ENCODE data around the gene PLA2G4E.

Gene PLA2G4E

GRCh38 chr15:42034628-42035434 is 14.0 kb upstream of the PLA2G4E start:
- Histone ChIP-seq H3K9me3 (ENCODE audit: control insufficient read depth, insufficient read depth, low read depth, low read length) (peaks cover 17% of the 10 kb centered on the region), H3K27me3 (ENCODE audit: control insufficient read depth, insufficient read depth, low read length) (no peaks in the 10 kb centered on the region), H3K9ac (ENCODE audit: low read length) (no peak overlapping the region), H3K36me3 (ENCODE audit: control insufficient read depth, insufficient read depth, low read length) (no peaks in the 10 kb centered on the region), H3K4me1 (ENCODE audit: control insufficient read depth, insufficient read depth, low read length) (peaks cover 13% of the 10 kb centered on the region), H3K4me3 (ENCODE audit: low read depth, low read length) (no peak overlapping the region), H3K27ac (ENCODE audit: low read depth, low read length) (no peak overlapping the region)

DNA sequence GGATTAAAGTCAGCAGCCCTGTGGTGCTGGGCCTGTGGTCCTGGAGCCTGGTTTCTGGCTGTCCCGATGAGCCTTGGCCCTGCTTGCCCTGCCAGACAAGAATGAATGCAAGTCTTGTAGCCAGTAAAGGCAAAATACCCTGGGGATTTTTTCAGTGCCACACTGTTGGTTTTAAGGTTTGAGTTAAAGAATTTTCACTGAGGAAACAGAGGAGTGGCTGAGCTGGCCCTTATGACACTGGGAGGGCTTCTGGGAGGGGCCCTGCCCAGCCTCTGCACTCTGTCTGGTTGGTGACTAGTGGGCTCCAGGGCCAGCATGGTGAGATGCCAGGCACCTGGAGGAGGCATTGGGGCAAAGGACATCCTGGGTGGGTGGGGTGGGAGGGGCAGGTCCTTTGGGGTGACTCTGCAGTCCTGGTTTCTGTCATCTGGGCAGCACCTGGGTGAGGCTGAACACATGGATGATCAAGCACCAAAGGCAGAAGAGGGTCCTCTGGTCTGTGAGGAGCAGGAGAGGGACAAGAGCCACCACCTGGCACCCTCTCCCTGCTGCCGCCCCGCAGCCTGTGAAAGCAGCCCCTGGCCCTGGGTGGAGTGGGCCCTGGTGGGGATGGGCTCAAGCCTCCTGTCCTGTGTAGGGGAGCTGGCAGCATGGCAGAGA is 12.5 kb upstream of the PLA2G4E start:
- Histone ChIP-seq H3K4me1 (ENCODE audit: control insufficient read depth, insufficient read depth, low read length) (peaks cover 13% of the 10 kb centered on the region), H3K9ac (ENCODE audit: low read length) (no peak overlapping the region), H3K27ac (ENCODE audit: low read depth, low read length) (no peak overlapping the region), H3K27me3 (ENCODE audit: control insufficient read depth, insufficient read depth, low read length) (no peaks in the 10 kb centered on the region), H3K4me3 (ENCODE audit: low read depth, low read length) (no peak overlapping the region), H3K36me3 (ENCODE audit: control insufficient read depth, insufficient read depth, low read length) (no peaks in the 10 kb centered on the region), H3K9me3 (ENCODE audit: control insufficient read depth, insufficient read depth, low read depth, low read length) (peaks cover 11% of the 10 kb centered on the region)

- H3K27me3 ChIP-seq (ENCODE audit: control insufficient read depth, insufficient read depth, low read length), result no peaks in the 10 kb centered on the region
- no peak overlapping the region for H3K27ac ChIP-seq (ENCODE audit: low read depth, low read length)
- H3K4me3 ChIP-seq (ENCODE audit: low read depth, low read length), result no peak overlapping the region
- no peaks in the 10 kb centered on the region for H3K36me3 ChIP-seq (ENCODE audit: control insufficient read depth, insufficient read depth, low read length)
- no peak overlapping the region for H3K9ac ChIP-seq (ENCODE audit: low read length)
- peaks cover 13% of the 10 kb centered on the region for H3K4me1 ChIP-seq (ENCODE audit: control insufficient read depth, insufficient read depth, low read length)
- peaks cover 10% of the 10 kb centered on the region for H3K9me3 ChIP-seq (ENCODE audit: control insufficient read depth, insufficient read depth, low read depth, low read length)
These were observed 11.8 kb upstream of the PLA2G4E start for GRCh38 chr15:42032376-42033213.

DNA sequence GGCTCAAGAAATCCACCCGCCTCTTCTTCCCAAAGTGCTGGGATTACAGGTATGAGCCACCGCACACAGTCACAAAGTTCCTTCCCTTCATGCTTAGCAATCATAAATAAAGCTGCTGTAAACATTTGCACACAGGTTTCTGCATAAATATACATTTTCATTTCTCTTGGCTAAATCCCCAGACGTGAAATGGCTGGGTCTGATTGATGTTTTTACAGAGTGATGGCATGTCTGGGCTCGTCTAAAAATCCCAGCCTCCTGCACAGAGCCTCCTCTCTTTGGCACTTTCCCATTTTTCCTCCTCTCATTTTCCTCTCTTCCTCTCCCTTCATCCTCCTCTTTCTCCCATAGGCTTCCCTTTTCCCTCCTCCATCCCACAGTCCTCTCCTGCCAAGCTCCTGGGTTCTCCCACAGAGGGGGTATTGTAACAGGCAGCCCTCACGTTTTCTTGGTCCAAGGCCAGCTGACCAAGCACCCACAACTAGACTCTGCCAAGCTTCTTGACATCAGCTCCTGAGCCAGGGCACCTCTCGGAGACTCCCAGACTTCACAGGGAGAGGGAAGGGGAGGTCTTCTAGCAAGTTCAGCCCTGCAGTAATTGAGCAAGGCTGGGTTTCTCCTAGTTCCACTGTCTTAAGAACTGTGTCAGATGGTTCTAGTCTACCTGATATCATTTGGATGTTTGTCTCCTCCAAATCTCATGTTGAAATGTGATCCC is 10.5 kb upstream of the PLA2G4E start:
- H3K27me3 ChIP-seq (ENCODE audit: control insufficient read depth, insufficient read depth, low read length), result no peaks in the 10 kb centered on the region
- H3K4me3 ChIP-seq (ENCODE audit: low read depth, low read length), result no peak overlapping the region
- peaks cover 10% of the 10 kb centered on the region for H3K9me3 ChIP-seq (ENCODE audit: control insufficient read depth, insufficient read depth, low read depth, low read length)
- H3K9ac ChIP-seq (ENCODE audit: low read length), result no peak overlapping the region
- no peak overlapping the region for H3K27ac ChIP-seq (ENCODE audit: low read depth, low read length)
- no peaks in the 10 kb centered on the region for H3K36me3 ChIP-seq (ENCODE audit: control insufficient read depth, insufficient read depth, low read length)
- peaks cover 13% of the 10 kb centered on the region for H3K4me1 ChIP-seq (ENCODE audit: control insufficient read depth, insufficient read depth, low read length)

DNA sequence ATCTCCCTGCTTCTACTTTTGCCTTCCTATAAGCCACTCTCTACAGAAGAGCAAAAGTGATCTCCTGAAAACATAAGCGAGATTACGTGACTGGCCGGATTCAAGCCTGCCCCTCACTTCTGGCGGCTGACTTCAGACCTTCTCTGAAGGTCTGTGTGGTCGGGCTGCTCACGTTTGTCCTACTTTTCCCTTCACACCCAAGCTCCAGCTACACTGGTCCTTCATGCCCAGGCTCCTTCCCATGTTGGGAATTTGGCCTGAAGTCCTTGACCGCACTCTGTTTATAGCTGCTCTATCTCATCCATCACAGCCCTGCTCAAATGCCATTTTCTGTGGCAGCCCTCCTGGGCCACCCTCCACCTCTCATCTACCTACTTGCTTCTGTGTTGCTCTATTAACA is 6.7 kb upstream of the PLA2G4E start:
- H3K4me3 ChIP-seq (ENCODE audit: low read depth, low read length), result no peak overlapping the region
- no peaks in the 10 kb centered on the region for H3K27me3 ChIP-seq (ENCODE audit: control insufficient read depth, insufficient read depth, low read length)
- no peak overlapping the region for H3K9ac ChIP-seq (ENCODE audit: low read length)
- no peaks in the 10 kb centered on the region for H3K36me3 ChIP-seq (ENCODE audit: control insufficient read depth, insufficient read depth, low read length)
- no peaks in the 10 kb centered on the region for H3K4me1 ChIP-seq (ENCODE audit: control insufficient read depth, insufficient read depth, low read length)
- H3K9me3 ChIP-seq (ENCODE audit: control insufficient read depth, insufficient read depth, low read depth, low read length), result peaks cover 37% of the 10 kb centered on the region
- H3K27ac ChIP-seq (ENCODE audit: low read depth, low read length), result no peak overlapping the region

DNA sequence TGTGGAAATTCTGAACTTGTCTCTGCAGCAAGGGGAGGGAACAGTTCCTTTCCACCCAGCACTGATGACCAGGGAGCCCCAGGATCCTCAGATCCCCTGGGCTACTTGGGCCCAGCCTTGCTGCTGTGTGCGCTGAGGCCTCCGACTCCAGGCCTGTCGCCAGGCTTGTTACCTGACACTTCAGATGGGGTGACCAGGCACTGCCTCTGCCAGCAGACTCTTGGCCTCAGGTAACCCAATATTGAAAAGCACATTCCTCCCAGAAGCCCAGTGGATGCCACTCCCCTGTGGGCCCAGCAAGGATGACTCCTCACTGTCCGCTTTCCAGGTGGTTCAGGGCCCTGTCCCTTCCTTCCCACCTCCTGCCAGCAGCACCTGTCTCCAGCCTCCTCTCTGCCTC is 3.5 kb upstream of the PLA2G4E start:
- H3K9me3 ChIP-seq (ENCODE audit: control insufficient read depth, insufficient read depth, low read depth, low read length), result peaks cover 42% of the 10 kb centered on the region
- no peak overlapping the region for H3K4me3 ChIP-seq (ENCODE audit: low read depth, low read length)
- no peak overlapping the region for H3K9ac ChIP-seq (ENCODE audit: low read length)
- H3K36me3 ChIP-seq (ENCODE audit: control insufficient read depth, insufficient read depth, low read length), result no peaks in the 10 kb centered on the region
- H3K27me3 ChIP-seq (ENCODE audit: control insufficient read depth, insufficient read depth, low read length), result no peaks in the 10 kb centered on the region
- no peak overlapping the region for H3K27ac ChIP-seq (ENCODE audit: low read depth, low read length)
- H3K4me1 ChIP-seq (ENCODE audit: control insufficient read depth, insufficient read depth, low read length), result no peaks in the 10 kb centered on the region

GRCh38 chr15:42021593-42021992 is 751 bp upstream of the PLA2G4E start:
- Histone ChIP-seq H3K9ac (ENCODE audit: low read length) (no peak overlapping the region), H3K9me3 (ENCODE audit: control insufficient read depth, insufficient read depth, low read depth, low read length) (peaks cover 42% of the 10 kb centered on the region), H3K36me3 (ENCODE audit: control insufficient read depth, insufficient read depth, low read length) (no peaks in the 10 kb centered on the region)

GRCh38 chr15:42018306-42019224 is 2.3 kb downstream of the PLA2G4E start:
- H3K4me3 ChIP-seq (ENCODE audit: low read depth, low read length), result no peak overlapping the region
- no peaks in the 10 kb centered on the region for H3K36me3 ChIP-seq (ENCODE audit: control insufficient read depth, insufficient read depth, low read length)
- H3K9me3 ChIP-seq (ENCODE audit: control insufficient read depth, insufficient read depth, low read depth, low read length), result peaks cover 26% of the 10 kb centered on the region
- no peak overlapping the region for H3K27ac ChIP-seq (ENCODE audit: low read depth, low read length)
- H3K9ac ChIP-seq (ENCODE audit: low read length), result no peak overlapping the region
- no peaks in the 10 kb centered on the region for H3K27me3 ChIP-seq (ENCODE audit: control insufficient read depth, insufficient read depth, low read length)
- H3K4me1 ChIP-seq (ENCODE audit: control insufficient read depth, insufficient read depth, low read length), result no peaks in the 10 kb centered on the region

More at GRCh38 chr15:42021593-42021992, 751 bp upstream of the PLA2G4E start:
- no peaks in the 10 kb centered on the region for H3K27me3 ChIP-seq (ENCODE audit: control insufficient read depth, insufficient read depth, low read length)
- H3K4me1 ChIP-seq (ENCODE audit: control insufficient read depth, insufficient read depth, low read length), result no peaks in the 10 kb centered on the region
- no peak overlapping the region for H3K27ac ChIP-seq (ENCODE audit: low read depth, low read length)
- H3K4me3 ChIP-seq (ENCODE audit: low read depth, low read length), result no peak overlapping the region

GRCh38 chr15:42016971-42017370 is 3.9 kb downstream of the PLA2G4E start:
- Histone ChIP-seq H3K9me3 (ENCODE audit: control insufficient read depth, insufficient read depth, low read depth, low read length) (peaks cover 11% of the 10 kb centered on the region), H3K9ac (ENCODE audit: low read length) (no peak overlapping the region), H3K27me3 (ENCODE audit: control insufficient read depth, insufficient read depth, low read length) (no peaks in the 10 kb centered on the region), H3K36me3 (ENCODE audit: control insufficient read depth, insufficient read depth, low read length) (no peaks in the 10 kb centered on the region), H3K4me3 (ENCODE audit: low read depth, low read length) (no peak overlapping the region), H3K27ac (ENCODE audit: low read depth, low read length) (no peak overlapping the region), H3K4me1 (ENCODE audit: control insufficient read depth, insufficient read depth, low read length) (no peaks in the 10 kb centered on the region)

- Histone ChIP-seq H3K9ac (ENCODE audit: low read length) (no peak overlapping the region), H3K27ac (ENCODE audit: low read depth, low read length) (no peak overlapping the region), H3K9me3 (ENCODE audit: control insufficient read depth, insufficient read depth, low read depth, low read length) (no peaks in the 10 kb centered on the region), H3K36me3 (ENCODE audit: control insufficient read depth, insufficient read depth, low read length) (no peaks in the 10 kb centered on the region), H3K4me3 (ENCODE audit: low read depth, low read length) (no peak overlapping the region), H3K27me3 (ENCODE audit: control insufficient read depth, insufficient read depth, low read length) (no peaks in the 10 kb centered on the region; the same call in 1 of the 2 replicates), H3K4me1 (ENCODE audit: control insufficient read depth, insufficient read depth, low read length) (no peaks in the 10 kb centered on the region)
These were observed 6.4 kb downstream of the PLA2G4E start for GRCh38 chr15:42014406-42014805.

Data from HUES6 (cell line).